ENCODE data around the gene FADS2.
A peak's percentile ranks its signal among the peaks of the same experiment; 100 is the strongest.

FADS2 gene

DNA sequence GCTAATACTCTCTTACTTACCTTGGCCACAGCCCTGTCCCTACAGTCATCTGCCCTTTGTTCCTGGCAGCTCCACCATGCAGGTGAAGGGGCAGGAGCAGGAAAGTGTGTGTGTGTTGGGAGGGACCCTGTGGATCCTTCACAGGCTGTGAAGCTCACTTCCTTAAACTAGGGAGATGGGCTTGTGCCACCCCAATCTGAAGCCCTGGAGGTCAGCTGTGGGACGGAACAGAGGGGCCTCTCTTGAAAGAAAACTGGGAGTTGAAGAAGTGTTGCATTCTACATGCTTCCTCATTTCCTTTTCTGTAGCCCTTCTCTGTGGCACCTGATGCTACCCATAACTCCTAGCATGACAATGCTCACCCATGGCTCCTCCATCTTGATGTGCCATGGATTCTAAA is 23.0 kb upstream of the FADS2 start:
- TF ChIP-seq, protein P1, sequence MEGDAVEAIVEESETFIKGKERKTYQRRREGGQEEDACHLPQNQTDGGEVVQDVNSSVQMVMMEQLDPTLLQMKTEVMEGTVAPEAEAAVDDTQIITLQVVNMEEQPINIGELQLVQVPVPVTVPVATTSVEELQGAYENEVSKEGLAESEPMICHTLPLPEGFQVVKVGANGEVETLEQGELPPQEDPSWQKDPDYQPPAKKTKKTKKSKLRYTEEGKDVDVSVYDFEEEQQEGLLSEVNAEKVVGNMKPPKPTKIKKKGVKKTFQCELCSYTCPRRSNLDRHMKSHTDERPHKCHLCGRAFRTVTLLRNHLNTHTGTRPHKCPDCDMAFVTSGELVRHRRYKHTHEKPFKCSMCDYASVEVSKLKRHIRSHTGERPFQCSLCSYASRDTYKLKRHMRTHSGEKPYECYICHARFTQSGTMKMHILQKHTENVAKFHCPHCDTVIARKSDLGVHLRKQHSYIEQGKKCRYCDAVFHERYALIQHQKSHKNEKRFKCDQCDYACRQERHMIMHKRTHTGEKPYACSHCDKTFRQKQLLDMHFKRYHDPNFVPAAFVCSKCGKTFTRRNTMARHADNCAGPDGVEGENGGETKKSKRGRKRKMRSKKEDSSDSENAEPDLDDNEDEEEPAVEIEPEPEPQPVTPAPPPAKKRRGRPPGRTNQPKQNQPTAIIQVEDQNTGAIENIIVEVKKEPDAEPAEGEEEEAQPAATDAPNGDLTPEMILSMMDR (IDR thresholded peaks at IDR 0.05; ENCODE audit: low read length, missing control alignments) = no peak
- DNase-seq (ENCODE audit: low read depth) = no peak
- H3K4me3 ChIP-seq (replicated peaks; ENCODE audit: low read depth, low read length) = no peak overlapping the region

DNA sequence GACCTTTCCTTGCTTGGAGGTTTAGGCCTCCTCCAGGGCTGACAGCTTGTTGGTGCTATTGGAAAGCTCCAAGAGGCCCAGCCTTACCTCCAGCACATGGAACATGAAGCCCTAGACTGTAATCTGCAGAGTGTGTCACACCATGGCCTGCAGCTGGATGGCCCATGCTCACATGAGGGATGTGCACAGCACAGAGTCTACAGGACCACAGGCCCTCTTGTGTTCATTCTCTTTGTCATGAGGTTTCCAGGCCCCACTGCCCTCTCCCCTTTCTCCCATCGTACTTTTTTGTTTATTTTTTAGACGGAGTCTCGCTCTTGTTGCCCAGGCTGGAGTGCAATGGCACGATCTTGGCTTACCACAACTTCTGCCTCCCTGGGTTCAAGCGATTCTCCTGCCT is 21.3 kb upstream of the FADS2 start:
- no peak for DNase-seq (ENCODE audit: low read depth)
- H3K4me3 ChIP-seq (replicated peaks; ENCODE audit: low read depth, low read length) = no peak overlapping the region
- TF ChIP-seq, protein P1 (IDR thresholded peaks at IDR 0.05; ENCODE audit: low read length, missing control alignments) = no peak

- TF ChIP-seq, protein P1 (IDR thresholded peaks at IDR 0.05; ENCODE audit: low read length, missing control alignments) = no peak
- no peak for DNase-seq (ENCODE audit: low read depth)
- H3K4me3 ChIP-seq (replicated peaks; ENCODE audit: low read depth, low read length) = no peak overlapping the region
These were observed 17.4 kb upstream of the FADS2 start for GRCh38 chr11:61810671-61811175.

GRCh38 chr11:61811831-61812230 is 16.3 kb upstream of the FADS2 start:
- TF ChIP-seq, protein P1 (IDR thresholded peaks at IDR 0.05; ENCODE audit: low read length, missing control alignments) = no peak
- no peak for DNase-seq (ENCODE audit: low read depth)
- H3K4me3 ChIP-seq (replicated peaks; ENCODE audit: low read depth, low read length) = no peak overlapping the region

- TF ChIP-seq, protein P1 (IDR thresholded peaks at IDR 0.05; ENCODE audit: low read length, missing control alignments) = no peak
- H3K4me3 ChIP-seq (replicated peaks; ENCODE audit: low read depth, low read length) = no peak overlapping the region
- DNase-seq (ENCODE audit: low read depth) = no peak
These were observed 15.2 kb upstream of the FADS2 start for GRCh38 chr11:61812736-61813411.

DNA sequence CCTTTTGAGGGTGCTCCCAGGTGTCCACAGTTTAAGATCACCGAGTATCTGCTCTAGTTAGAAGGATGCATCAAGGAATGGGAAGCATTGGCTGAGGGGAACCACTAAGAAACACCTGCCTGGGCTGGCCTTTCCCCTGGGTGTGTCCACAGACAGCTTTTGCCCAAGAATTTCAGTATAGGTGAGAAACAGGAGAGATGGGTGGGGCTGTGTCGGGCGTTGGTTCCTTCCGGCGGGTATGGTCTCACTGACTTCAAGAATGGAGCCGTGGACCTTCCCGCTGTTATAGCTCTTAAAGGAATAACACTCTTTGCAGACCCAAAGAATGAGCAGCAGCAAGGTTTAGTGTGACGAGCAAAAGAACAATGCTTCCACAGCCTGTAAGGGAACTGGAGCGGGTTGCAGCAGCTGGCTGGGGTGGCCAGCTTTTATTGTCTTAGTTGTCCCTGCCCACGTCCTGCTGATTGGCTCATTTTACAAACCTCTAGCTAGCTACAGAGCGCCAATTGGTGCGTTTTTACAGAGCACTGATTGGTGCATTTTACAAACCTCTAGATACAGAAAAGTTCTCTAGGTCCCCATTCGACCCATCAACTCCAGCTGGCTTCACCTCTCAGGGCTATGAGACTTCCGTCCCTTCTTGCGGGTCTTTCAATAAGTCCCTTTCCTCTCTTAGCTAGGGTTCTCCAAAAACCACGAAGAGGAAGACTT is 13.7 kb upstream of the FADS2 start:
- TF ChIP-seq, protein P1 (IDR thresholded peaks at IDR 0.05; ENCODE audit: low read length, missing control alignments) = no peak
- peak overlapping the region; percentile 83 for H3K4me3 ChIP-seq (replicated peaks; ENCODE audit: low read depth, low read length)
- DNase-seq (ENCODE audit: low read depth) = peak; percentile 49

Measured in fibroblast of pulmonary artery (primary cell).